Calu3 (cell line): ENCODE data around the gene GREM2. TPM values are rescaled to one million over a fixed set of nuclear protein-coding genes. Genes with fewer than 3 reads are reported as not detected.

Experiments
- BruUV-seq: library from RNA; stranded (reverse); fragments of 400-500 nt; replicated peaks from 2 replicates; lab custom pipeline; 2021; lab: Mats Ljungman, UMichigan
- CTCF ChIA-PET: fragments of 300-600 bp; sonication (Branson Sonifier 250); formaldehyde crosslinking; loops from one replicate; lab custom pipeline; 2022; ENCODE audit warnings: antibody characterized with exemption; lab: Charles Lee
- DNase-seq: peaks from one replicate; pipeline ENCODE4 v3.0.0; 2022
- H3K27ac Mint-ChIP-seq: one replicate; pipeline ENCODE4 v1.8.0; 2022; ENCODE audit warnings: mixed read lengths; ENCODE audit not compliant: unreplicated experiment
- H3K27me3 Mint-ChIP-seq: one replicate; pipeline ENCODE4 v1.8.0; 2022; ENCODE audit warnings: mixed read lengths; ENCODE audit not compliant: unreplicated experiment
- H3K36me3 Mint-ChIP-seq: one replicate; pipeline ENCODE4 v1.8.0; 2022; ENCODE audit warnings: mild to moderate bottlenecking, moderate library complexity, mixed read lengths; ENCODE audit not compliant: insufficient read depth, unreplicated experiment
- H3K4me1 Mint-ChIP-seq: one replicate; pipeline ENCODE4 v1.8.0; 2022; ENCODE audit warnings: mild to moderate bottlenecking, low read depth, mixed read lengths; ENCODE audit not compliant: unreplicated experiment
- H3K4me3 Mint-ChIP-seq: one replicate; pipeline ENCODE4 v1.8.0; 2022; ENCODE audit warnings: mild to moderate bottlenecking, low read depth, moderate library complexity, mixed read lengths; ENCODE audit not compliant: unreplicated experiment
- H3K9me3 Mint-ChIP-seq: one replicate; pipeline ENCODE4 v1.8.0; 2022; ENCODE audit warnings: low read depth, mixed read lengths; ENCODE audit not compliant: unreplicated experiment
- CTCF ChIP-seq: fragments of 200-600 bp; IDR thresholded peaks from one replicate; pipeline ENCODE4 v1.8.0; 2022; ENCODE audit warnings: antibody characterized with exemption; ENCODE audit not compliant: unreplicated experiment
- intact Hi-C: fragments of 100-400 bp; cut with micrococcal nuclease; formaldehyde crosslinking; loops from one replicate; pipeline ENCODE4 v1.10.0; 2022; ENCODE audit not compliant: unreplicated experiment
- total RNA-seq: library from RNA; stranded (reverse); gene quantifications from 2 replicates; pipeline ENCODE4 v1.2.3, GENCODE V29; 2022

GREM2 gene
- total RNA-seq, 1 experiment from 2014 or later, result not detected

- BruUV-seq, result no TSS peak
- no peak for TF ChIP-seq CTCF
- no peaks in the 10 kb centered on the region for H3K36me3 Mint-ChIP-seq
Measured at GRCh38 chr1:240599830-240600229, 12.1 kb downstream of the GREM2 start.

GRCh38 chr1:240599299-240599698 lies 12.7 kb downstream of the GREM2 start:
- BruUV-seq, result no TSS peak
- Mint-ChIP-seq H3K27me3 (no peaks in the 10 kb centered on the region), H3K36me3 (no peaks in the 10 kb centered on the region), H3K9me3 (no peaks in the 10 kb centered on the region), H3K4me3 (no peak overlapping the region), H3K4me1 (no peaks in the 10 kb centered on the region), H3K27ac (no peak overlapping the region)
- TF ChIP-seq CTCF, result no peak
- no peak for DNase-seq
- intact Hi-C loops, result no loop called here
- CTCF ChIA-PET, result interaction anchor here (0.7 kb wide), 1 partner anchor 746 kb away, joined by 4 read pairs; no protein-coding TSS in a partner anchor

More at GRCh38 chr1:240599830-240600229, 12.1 kb downstream of the GREM2 start:
- Mint-ChIP-seq H3K4me1 (no peaks in the 10 kb centered on the region), H3K4me3 (no peak overlapping the region), H3K27ac (no peak overlapping the region), H3K9me3 (no peaks in the 10 kb centered on the region), H3K27me3 (no peaks in the 10 kb centered on the region)
- CTCF ChIA-PET, result no interaction called here
- no peak for DNase-seq
- intact Hi-C loops, result no loop called here

GRCh38 chr1:240598216-240599001 lies 13.5 kb downstream of the GREM2 start:
- Mint-ChIP-seq H3K27ac (no peak overlapping the region), H3K4me1 (no peaks in the 10 kb centered on the region), H3K36me3 (no peaks in the 10 kb centered on the region), H3K9me3 (no peaks in the 10 kb centered on the region), H3K27me3 (no peaks in the 10 kb centered on the region), H3K4me3 (no peak overlapping the region)
- intact Hi-C loops, result no loop called here
- no TSS peak for BruUV-seq
- no peak for DNase-seq
- no peak for TF ChIP-seq CTCF
- CTCF ChIA-PET, result interaction anchor here (0.7 kb wide), 1 partner anchor 745 kb away, joined by 4 read pairs; no protein-coding TSS in a partner anchor

GRCh38 chr1:240597153-240597745 lies 14.7 kb downstream of the GREM2 start:
- Mint-ChIP-seq H3K36me3 (no peaks in the 10 kb centered on the region), H3K27ac (no peak overlapping the region), H3K9me3 (no peaks in the 10 kb centered on the region), H3K27me3 (no peaks in the 10 kb centered on the region), H3K4me1 (no peaks in the 10 kb centered on the region), H3K4me3 (no peak overlapping the region)
- CTCF ChIA-PET, result no interaction called here
- no TSS peak for BruUV-seq
- TF ChIP-seq CTCF, result no peak
- intact Hi-C loops, result no loop called here
- no peak for DNase-seq
